LHCN-M2 (cell line): ENCODE data around the gene S100B. TPM values are rescaled to one million over a fixed set of nuclear protein-coding genes. Genes with fewer than 3 reads are reported as not detected.

Experiments used
- DNase-seq: peaks from one replicate; pipeline ENCODE4 v3.0.0-alpha.2; 2012; ENCODE audit warnings: low read depth
- total RNA-seq: library from RNA; depleted of rRNA; stranded (reverse); fragments of >200 nt; gene quantifications from 2 replicates; pipeline ENCODE4 v1.2.3, GENCODE V29; 2014

S100B gene
- total RNA-seq, 1 experiment from 2014 or later = not detected

GRCh38 chr21:46628868-46629267 lies 24.0 kb upstream of the S100B start:
- DNase-seq = no peak

- no peak for DNase-seq
These were observed 22.8 kb upstream of the S100B start for GRCh38 chr21:46627726-46628125.

- DNase-seq = no peak
These were observed 22.2 kb upstream of the S100B start for GRCh38 chr21:46626975-46627501.

- no peak for DNase-seq
These were observed 21.7 kb upstream of the S100B start for GRCh38 chr21:46626536-46626935.

- DNase-seq = no peak
These were observed 20.9 kb upstream of the S100B start for GRCh38 chr21:46625759-46626158.

- DNase-seq = no peak
These were observed 19.2 kb upstream of the S100B start for GRCh38 chr21:46624050-46624449.

GRCh38 chr21:46622226-46622625 lies 17.3 kb upstream of the S100B start:
- DNase-seq = no peak

GRCh38 chr21:46621457-46622182 lies 16.7 kb upstream of the S100B start:
- DNase-seq = no peak

GRCh38 chr21:46620846-46621245 lies 16.0 kb upstream of the S100B start:
- DNase-seq = no peak

- DNase-seq = peak; percentile 16
These were observed 15.0 kb upstream of the S100B start for GRCh38 chr21:46619846-46620245.

- no peak for DNase-seq
These were observed 14.0 kb upstream of the S100B start for GRCh38 chr21:46618738-46619379.

GRCh38 chr21:46617267-46618051 lies 12.6 kb upstream of the S100B start:
- DNase-seq = peak; percentile 13

- DNase-seq = no peak
These were observed 11.8 kb upstream of the S100B start for GRCh38 chr21:46616656-46617055.

- DNase-seq = no peak
These were observed 11.2 kb upstream of the S100B start for GRCh38 chr21:46616050-46616449.

- DNase-seq = no peak
These were observed 8.5 kb upstream of the S100B start for GRCh38 chr21:46613391-46613790.

GRCh38 chr21:46610018-46610701 lies 5.3 kb upstream of the S100B start:
- no peak for DNase-seq

- no peak for DNase-seq
These were observed 3.8 kb upstream of the S100B start for GRCh38 chr21:46608672-46609111.

- DNase-seq = no peak
These were observed 2.8 kb upstream of the S100B start for GRCh38 chr21:46607636-46608035.

- no peak for DNase-seq
These were observed 1.5 kb upstream of the S100B start for GRCh38 chr21:46606427-46606813.

GRCh38 chr21:46605767-46606426 lies 1.0 kb upstream of the S100B start:
- DNase-seq = no peak

- no peak for DNase-seq
These were observed 430 bp downstream of the S100B start for GRCh38 chr21:46604329-46604974.
